GM19324 (cell line): Measurements from ENCODE around the gene TTBK1.

Experiments used
- ATAC-seq: cut with Tn5 transposase; IDR thresholded peaks from one replicate; pipeline ENCODE4 v1.9.1; 2021; ENCODE audit warnings: mild to moderate bottlenecking, moderate library complexity; ENCODE audit not compliant: unreplicated experiment, low FRiP score

TTBK1 gene

DNA sequence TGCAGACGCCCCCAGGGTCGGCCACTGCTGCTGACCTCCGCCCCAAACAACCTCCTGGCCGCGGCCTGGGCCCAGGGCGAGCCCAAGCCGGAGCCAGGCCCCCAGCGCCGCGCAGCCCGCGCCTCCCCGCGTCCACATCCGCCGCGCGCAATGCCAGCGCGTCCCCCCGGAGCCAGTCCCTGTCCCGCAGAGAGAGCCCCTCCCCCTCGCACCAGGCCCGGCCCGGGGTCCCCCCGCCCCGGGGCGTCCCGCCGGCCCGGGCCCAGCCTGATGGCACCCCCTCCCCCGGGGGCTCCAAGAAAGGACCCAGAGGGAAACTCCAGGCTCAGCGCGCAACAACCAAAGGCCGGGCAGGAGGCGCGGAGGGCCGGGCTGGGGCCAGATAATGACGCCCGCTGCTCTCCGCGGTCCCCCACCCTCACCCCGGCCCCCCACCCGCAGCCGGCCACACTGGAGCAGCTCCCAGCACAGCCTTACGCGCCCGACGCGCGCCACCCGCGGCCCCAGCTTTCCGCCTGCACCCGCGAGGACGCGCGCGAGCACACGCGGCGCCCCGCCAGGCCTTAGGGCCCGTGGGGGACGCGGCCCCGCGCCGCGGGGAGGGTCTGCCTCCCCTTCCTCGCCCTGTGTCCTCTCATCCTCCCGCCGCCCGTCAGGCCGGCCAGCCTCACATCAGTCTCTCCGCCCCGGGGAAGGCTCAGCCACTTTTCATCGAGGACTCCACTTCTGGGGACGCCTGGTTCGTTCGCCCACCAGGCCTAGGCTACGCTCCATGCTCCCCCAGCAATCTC, 41.9 kb downstream of the TTBK1 start:
- no peak for ATAC-seq

- ATAC-seq, result no peak
Observed at GRCh38 chr6:43285832-43286231, 42.6 kb downstream of the TTBK1 start.

- ATAC-seq, result no peak
Observed at GRCh38 chr6:43286456-43286979, 43.2 kb downstream of the TTBK1 start.

DNA sequence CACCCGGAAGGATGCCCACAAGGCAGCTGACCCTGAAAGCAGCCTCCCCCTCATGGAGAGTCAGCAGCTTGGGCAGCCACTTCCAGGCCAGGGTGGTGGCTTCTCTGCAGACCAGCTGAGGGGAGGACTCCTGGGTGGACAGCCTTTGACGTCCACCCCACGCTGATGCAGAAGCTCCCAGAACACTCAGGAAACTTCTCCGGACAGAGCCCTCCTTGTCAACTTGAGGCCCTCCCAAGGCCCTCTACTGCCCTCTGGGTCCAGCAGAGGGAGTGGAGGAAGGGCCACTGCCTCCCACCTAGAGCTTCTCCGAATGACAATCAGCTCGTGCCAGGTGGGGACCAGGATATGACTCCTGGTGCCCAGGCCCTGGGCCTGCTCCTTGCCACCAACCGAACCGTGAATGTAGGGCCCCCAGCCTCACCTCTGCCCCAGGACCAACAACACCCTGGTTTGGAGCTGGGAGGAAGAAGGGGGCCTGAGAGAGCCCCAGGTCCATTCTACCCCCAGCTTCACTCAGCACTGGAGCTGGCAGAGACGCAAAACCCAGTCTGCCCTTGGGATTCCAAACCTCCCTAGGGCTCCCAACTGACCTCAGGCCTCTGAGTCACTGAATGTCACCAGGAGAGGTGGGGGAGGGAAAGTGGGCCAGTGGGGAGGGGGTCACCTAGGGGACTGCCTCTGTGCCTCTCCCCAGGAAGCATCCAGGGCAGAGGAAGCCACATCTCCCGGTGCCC, 43.9 kb downstream of the TTBK1 start:
- ATAC-seq, result no peak

DNA sequence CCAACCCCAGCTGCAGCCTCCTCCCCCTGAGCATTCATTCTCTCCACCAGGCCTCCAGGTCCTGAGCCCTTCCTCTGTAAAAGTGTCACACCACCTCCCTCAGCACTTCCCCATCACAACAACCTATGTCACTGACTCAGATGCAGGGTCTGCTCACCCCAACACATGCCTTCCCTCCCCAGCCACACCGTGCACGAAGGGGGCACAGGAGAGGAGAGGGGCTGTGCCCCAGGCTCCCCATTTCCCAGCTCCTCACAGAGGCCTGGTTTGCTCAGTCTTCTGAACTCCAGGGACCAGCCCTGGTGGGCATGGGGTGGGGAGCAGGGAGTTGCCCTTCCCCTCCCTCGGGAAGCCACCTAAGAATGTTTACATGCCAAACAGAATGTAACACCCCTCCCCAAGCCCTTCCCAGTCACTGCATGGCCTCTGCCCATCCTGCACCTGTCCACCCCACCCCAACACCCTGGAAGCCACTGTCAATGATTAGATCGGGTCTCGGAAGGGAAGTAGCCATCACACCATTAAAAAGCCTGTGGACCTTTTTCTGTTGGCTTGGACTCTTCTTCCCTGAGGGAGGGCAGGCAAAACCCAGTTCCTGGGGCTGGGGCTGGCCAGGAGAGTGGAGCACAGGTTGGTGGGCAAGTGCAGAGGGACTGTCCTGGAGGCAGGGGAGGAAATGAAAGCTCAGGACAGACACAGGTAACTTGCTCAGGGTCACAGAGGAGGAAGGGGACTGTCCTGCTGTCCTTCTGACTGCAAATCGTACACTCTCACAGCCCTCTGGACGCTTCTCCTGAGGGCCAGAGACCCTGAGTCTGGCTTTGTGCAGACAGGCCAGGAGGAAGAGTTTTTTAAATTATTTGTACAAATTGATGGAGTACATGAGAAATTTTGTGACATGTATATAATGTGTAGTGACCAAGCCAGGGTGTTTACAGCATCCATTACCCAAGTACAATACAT, 44.7 kb downstream of the TTBK1 start:
- no peak for ATAC-seq

DNA sequence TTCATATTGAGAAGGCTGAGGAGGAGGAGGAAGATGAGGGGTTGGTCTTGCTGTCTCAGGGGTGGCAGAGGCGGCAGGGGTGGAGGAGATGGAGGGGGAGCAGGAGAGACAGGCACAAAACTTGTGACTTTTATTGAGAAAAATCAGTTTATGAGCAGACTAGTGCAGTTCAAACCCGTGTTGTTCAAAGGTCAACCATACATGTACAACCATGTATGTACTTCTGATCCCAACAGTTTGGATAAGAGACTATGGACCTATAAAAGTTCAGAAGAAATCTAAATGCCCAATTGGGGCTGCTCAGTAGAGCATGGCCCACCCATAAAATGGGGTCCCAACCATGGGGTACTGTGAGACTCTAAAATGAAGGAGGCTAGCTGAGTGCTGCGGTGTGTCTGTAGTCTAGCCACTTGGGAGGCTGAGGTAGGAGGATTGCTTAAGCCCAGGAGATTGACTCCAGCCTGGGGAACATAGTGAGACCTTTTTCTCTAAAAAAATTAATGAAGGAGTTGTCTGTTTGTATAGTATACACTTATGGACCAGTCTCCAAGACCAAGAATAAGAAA, 47.1 kb downstream of the TTBK1 start:
- no peak for ATAC-seq

DNA sequence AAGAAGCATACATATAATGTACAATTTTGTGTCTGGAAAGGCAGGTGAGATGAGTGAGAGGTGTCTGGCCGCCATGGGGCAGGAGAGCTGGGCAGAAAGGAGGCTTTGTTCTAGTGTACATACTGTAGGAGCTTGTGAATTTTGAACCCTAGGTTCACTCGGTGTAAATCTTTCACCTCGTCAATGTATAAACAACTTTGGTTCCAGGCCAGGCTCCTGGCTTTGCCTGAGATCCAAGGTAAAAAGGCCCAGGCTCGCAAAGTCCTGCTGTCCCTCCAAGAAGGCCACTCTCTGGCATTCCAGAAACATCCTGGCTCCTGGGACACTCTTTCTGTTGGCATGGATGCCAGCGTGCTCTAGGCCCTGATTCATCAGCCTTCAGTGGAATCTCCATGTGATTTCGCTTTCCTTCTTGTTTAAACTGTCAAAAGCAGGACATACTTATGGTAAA, 47.6 kb downstream of the TTBK1 start:
- ATAC-seq, result no peak

DNA sequence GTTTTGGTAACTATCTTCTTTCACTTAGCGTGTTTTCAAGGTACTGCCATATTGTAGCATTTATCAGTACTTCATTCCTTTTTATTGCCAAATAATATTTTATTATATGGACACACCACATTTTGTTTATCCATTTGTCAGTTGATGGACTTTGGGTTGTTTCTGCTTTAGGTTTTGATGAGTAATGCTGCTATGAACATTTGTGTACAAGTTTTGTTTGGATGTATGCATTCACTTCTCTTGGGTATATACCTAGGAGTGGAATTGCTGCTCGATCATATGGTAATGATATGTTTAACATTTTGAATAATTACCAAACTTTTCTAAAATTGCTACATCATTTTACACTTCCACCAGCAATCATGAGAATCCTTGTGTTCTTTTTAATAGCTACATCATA, 48.4 kb downstream of the TTBK1 start:
- no peak for ATAC-seq

GRCh38 chr6:43292341-43292740, 49.1 kb downstream of the TTBK1 start:
- ATAC-seq, result no peak

DNA sequence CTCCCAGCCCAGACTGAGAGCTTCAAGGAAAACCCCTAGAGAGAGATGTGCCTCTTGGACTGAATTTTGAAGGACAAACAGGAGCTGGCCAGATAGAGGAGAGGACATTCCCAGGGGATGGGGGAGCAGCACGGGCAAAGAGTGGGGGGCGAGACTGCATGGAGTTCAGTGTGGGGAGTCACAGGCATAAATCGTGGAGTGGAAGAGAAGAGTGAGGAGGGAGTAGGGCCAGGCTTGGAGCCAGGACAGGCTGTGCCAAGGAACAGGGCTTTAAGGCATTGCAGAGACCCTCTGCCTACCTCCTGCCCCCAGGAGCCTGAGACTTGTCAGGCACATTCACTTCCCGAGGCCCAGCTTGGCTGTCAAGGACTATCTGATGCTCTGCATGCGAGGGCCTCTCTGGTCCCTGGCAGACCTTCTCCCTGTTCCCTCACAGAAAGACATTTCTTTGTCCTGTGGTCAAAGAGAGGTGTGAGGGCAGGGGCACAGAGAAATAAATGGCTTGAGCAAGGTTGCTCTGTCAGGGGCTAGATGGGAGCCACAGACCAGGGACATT, 49.6 kb downstream of the TTBK1 start:
- ATAC-seq, result no peak

DNA sequence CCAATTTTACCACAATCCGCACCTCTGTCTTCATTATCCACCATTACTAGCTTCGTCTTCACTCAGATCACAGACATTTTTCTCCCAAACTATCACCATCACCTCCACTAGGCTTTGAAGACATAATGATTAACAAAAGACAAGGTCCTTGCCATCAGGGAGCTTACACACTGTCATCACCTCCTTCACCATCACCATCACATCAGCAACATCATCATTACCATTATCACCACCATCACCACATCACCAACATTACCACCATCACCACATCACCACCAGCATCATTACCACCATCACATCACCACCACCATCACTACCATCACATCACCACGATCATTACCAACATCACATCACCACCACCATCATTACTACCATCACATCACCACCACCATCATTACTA, 50.4 kb downstream of the TTBK1 start:
- no peak for ATAC-seq

GRCh38 chr6:43294536-43294935, 51.3 kb downstream of the TTBK1 start:
- ATAC-seq, result no peak

- no peak for ATAC-seq
Observed at GRCh38 chr6:43295456-43295855, 52.2 kb downstream of the TTBK1 start.

DNA sequence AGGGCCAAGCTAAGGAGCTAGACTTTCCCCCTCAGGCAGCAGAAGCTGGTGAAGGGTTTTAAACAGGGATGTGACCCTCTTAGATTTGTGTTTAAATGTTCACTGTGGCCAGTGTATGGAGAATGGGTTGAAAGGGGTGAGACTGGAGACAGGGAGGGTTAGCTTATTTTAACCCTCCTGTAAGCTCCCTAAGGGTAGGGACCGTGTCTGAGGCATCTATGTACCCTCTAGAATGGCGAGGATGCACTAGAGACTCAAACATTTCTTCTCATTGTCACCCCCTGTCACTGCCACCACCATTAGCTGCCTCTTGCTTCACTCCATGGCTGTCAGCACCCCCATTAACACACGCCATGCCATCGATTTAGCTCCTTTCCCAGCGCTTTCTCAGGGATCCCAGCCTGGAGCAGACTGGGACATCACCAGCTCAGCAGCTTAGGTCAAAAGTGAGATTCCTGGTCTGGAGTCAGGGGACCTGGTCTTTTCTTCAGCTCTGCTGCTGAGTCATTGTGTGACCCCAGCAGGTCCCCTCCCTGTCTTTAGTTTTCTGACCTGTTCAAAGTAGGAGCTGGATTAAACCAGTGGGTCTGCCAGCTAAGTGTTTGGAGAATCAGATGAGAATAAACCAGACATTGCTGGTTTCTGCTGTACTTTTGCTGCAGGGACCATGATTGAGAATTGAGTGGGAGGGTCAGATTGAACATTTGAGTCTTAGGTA, 53.7 kb downstream of the TTBK1 start:
- no peak for ATAC-seq

GRCh38 chr6:43297644-43298564, 54.6 kb downstream of the TTBK1 start, which contains the start of gene SLC22A7:
TSS of gene SLC22A7 (plus strand) at chr6:43298260. CDS start at chr6:43298359, 99 bp downstream.
- no peak for ATAC-seq

DNA sequence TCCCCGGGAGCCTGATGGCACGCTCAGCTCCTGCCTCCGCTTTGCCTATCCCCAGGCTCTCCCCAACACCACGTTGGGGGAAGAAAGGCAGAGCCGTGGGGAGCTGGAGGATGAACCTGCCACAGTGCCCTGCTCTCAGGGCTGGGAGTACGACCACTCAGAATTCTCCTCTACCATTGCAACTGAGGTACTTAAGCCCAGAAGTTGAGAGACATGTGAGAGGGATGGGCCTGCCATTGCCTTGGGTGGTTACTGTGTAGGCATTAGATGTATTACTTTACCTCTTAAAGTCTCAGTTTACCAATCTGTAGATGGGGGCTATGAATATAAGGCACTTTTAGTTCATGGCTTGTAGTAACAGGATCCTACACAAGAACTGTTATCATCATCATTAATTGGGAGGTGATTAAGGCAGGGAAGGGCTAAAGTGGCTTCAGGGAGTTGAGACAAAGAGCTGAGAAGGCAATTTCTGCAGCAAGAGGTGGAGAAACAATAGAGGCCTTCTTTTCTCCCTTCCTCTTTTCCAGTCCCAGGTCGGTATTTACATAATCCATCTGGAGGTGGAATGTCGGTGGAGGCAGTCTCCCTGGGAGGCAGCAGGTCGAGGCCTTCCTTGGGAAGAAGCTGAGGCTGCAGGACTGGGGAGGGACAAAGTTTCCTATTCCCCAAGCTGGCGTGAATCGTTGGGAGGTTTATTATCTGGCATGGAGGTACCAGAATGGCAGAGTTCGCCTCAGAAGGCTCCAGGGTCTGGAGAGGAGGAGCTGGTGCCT, 55.5 kb downstream of the TTBK1 start:
- no peak for ATAC-seq
